Measurements from ENCODE around the gene MRGPRX1.

MRGPRX1 gene

GRCh38 chr11:18981897-18982296 is 42.7 kb upstream of the MRGPRX1 start:
- Histone ChIP-seq H4K20me1 (ENCODE audit: insufficient read depth, low read length) (no peaks in the 10 kb centered on the region), H3K79me2 (ENCODE audit: low read length) (no peaks in the 10 kb centered on the region), H3K4me2 (ENCODE audit: low read depth, low read length) (no peak overlapping the region), H2AFZ (ENCODE audit: low read length) (no peak overlapping the region), H3K9ac (ENCODE audit: low read length) (no peak overlapping the region), H3K4me3 (ENCODE audit: low read length) (no peak overlapping the region), H3K27ac (ENCODE audit: low read length) (no peak overlapping the region), H3K27me3 (replicated peaks; ENCODE audit: insufficient read depth, low read length) (no peaks in the 10 kb centered on the region), H3K4me1 (ENCODE audit: low read length) (no peaks in the 10 kb centered on the region), H3F3A (ENCODE audit: insufficient read depth, low read length) (no peaks in the 10 kb centered on the region), H3K9me2 (replicated peaks; ENCODE audit: insufficient read depth, low read length) (no peaks in the 10 kb centered on the region), H3K9me3 (replicated peaks; ENCODE audit: insufficient read depth, low read length) (no peaks in the 10 kb centered on the region), H3K36me3 (replicated peaks; ENCODE audit: insufficient read depth, low read length) (no peaks in the 10 kb centered on the region)
- TF ChIP-seq EZH2phosphoT487 (IDR thresholded peaks at IDR 0.05; ENCODE audit: low read length), result no peak
- no peak for TF ChIP-seq EZH2 (optimal IDR thresholded peaks at IDR 0.05; ENCODE audit: low read depth, low read length)
- no peak for TF ChIP-seq CTCF (IDR thresholded peaks at IDR 0.05; ENCODE audit: low read length)
- DNase-seq, result no peak

- Histone ChIP-seq H3K4me2 (ENCODE audit: low read depth, low read length) (no peak overlapping the region), H3K9me3 (replicated peaks; ENCODE audit: insufficient read depth, low read length) (no peaks in the 10 kb centered on the region), H3K4me1 (ENCODE audit: low read length) (no peaks in the 10 kb centered on the region), H2AFZ (ENCODE audit: low read length) (no peak overlapping the region), H3K27ac (ENCODE audit: low read length) (no peak overlapping the region), H3K4me3 (ENCODE audit: low read length) (no peak overlapping the region), H3F3A (ENCODE audit: insufficient read depth, low read length) (no peaks in the 10 kb centered on the region), H3K9me2 (replicated peaks; ENCODE audit: insufficient read depth, low read length) (no peaks in the 10 kb centered on the region), H3K36me3 (replicated peaks; ENCODE audit: insufficient read depth, low read length) (no peaks in the 10 kb centered on the region), H4K20me1 (ENCODE audit: insufficient read depth, low read length) (no peaks in the 10 kb centered on the region), H3K9ac (ENCODE audit: low read length) (no peak overlapping the region), H3K79me2 (ENCODE audit: low read length) (no peaks in the 10 kb centered on the region), H3K27me3 (replicated peaks; ENCODE audit: insufficient read depth, low read length) (no peaks in the 10 kb centered on the region)
- no peak for DNase-seq
- no peak for TF ChIP-seq EZH2 (optimal IDR thresholded peaks at IDR 0.05; ENCODE audit: low read depth, low read length)
- no peak for TF ChIP-seq EZH2phosphoT487 (IDR thresholded peaks at IDR 0.05; ENCODE audit: low read length)
These were observed 35.0 kb upstream of the MRGPRX1 start for GRCh38 chr11:18974192-18974591.

DNA sequence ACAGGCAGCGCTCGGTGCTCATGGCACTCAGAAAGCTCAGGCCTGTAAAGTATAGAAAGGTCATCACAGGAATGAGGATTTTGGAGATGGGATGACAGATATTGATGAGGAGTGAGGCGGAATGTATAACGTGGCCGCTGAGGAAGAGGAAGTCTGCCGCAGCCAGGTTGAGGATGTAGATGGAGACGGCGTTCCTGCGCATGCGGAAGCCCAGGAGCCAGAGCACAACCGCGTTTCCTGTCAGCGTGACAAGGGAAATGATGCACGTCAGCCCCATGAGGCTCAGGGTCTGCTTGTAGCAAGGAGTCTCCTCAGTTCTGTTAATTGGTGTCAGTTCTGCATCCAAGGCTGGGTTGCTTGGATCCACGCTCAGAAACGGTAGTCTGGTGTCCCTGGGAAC is 33.1 kb upstream of the MRGPRX1 start:
- no peak overlapping the region for H3K9ac ChIP-seq (ENCODE audit: low read length)
- H3F3A ChIP-seq (ENCODE audit: insufficient read depth, low read length), result no peaks in the 10 kb centered on the region
- H3K27ac ChIP-seq (ENCODE audit: low read length), result no peak overlapping the region
- H3K4me2 ChIP-seq (ENCODE audit: low read depth, low read length), result no peak overlapping the region
- H3K36me3 ChIP-seq (replicated peaks; ENCODE audit: insufficient read depth, low read length), result no peaks in the 10 kb centered on the region
- no peak for TF ChIP-seq EZH2phosphoT487 (IDR thresholded peaks at IDR 0.05; ENCODE audit: low read length)
- no peak for TF ChIP-seq EZH2 (optimal IDR thresholded peaks at IDR 0.05; ENCODE audit: low read depth, low read length)
- no peak for TF ChIP-seq CTCF (IDR thresholded peaks at IDR 0.05; ENCODE audit: low read length)
- no peak overlapping the region for H3K4me3 ChIP-seq (ENCODE audit: low read length)
- no peaks in the 10 kb centered on the region for H4K20me1 ChIP-seq (ENCODE audit: insufficient read depth, low read length)
- no peaks in the 10 kb centered on the region for H3K79me2 ChIP-seq (ENCODE audit: low read length)
- no peaks in the 10 kb centered on the region for H3K9me2 ChIP-seq (replicated peaks; ENCODE audit: insufficient read depth, low read length)
- no peak for DNase-seq
- H3K4me1 ChIP-seq (ENCODE audit: low read length), result no peaks in the 10 kb centered on the region
- H3K9me3 ChIP-seq (replicated peaks; ENCODE audit: insufficient read depth, low read length), result no peaks in the 10 kb centered on the region
- H2AFZ ChIP-seq (ENCODE audit: low read length), result no peak overlapping the region
- H3K27me3 ChIP-seq (replicated peaks; ENCODE audit: insufficient read depth, low read length), result no peaks in the 10 kb centered on the region

- H3F3A ChIP-seq (ENCODE audit: insufficient read depth, low read length), result no peaks in the 10 kb centered on the region
These were observed 30.5 kb upstream of the MRGPRX1 start for GRCh38 chr11:18969720-18970119.

More at GRCh38 chr11:18969720-18970119, 30.5 kb upstream of the MRGPRX1 start:
- Histone ChIP-seq H3K27me3 (replicated peaks; ENCODE audit: insufficient read depth, low read length) (no peaks in the 10 kb centered on the region), H3K9me3 (replicated peaks; ENCODE audit: insufficient read depth, low read length) (no peaks in the 10 kb centered on the region), H2AFZ (ENCODE audit: low read length) (no peak overlapping the region), H3K27ac (ENCODE audit: low read length) (no peak overlapping the region), H3K79me2 (ENCODE audit: low read length) (no peaks in the 10 kb centered on the region), H3K4me1 (ENCODE audit: low read length) (no peaks in the 10 kb centered on the region), H3K4me2 (ENCODE audit: low read depth, low read length) (no peak overlapping the region), H4K20me1 (ENCODE audit: insufficient read depth, low read length) (no peaks in the 10 kb centered on the region), H3K4me3 (ENCODE audit: low read length) (no peak overlapping the region), H3K9me2 (replicated peaks; ENCODE audit: insufficient read depth, low read length) (no peaks in the 10 kb centered on the region), H3K36me3 (replicated peaks; ENCODE audit: insufficient read depth, low read length) (no peaks in the 10 kb centered on the region), H3K9ac (ENCODE audit: low read length) (no peak overlapping the region)
- TF ChIP-seq EZH2phosphoT487 (IDR thresholded peaks at IDR 0.05; ENCODE audit: low read length) (no peak), CTCF (IDR thresholded peaks at IDR 0.05; ENCODE audit: low read length) (no peak), EZH2 (optimal IDR thresholded peaks at IDR 0.05; ENCODE audit: low read depth, low read length) (no peak)
- no peak for DNase-seq
